Right atrium auricular region (tissue), 2 donors: ENCODE data around the gene FAM180A. TPM values are rescaled to one million over a fixed set of nuclear protein-coding genes. Genes with fewer than 3 reads are reported as not detected.

ENCODE experiments used
- DNase-seq: peaks from one replicate; pipeline ENCODE4 v3.0.0-alpha.2; 2019; ENCODE audit warnings: low spot score
- H3K27ac ChIP-seq, 2 donors: fragments of 200-600 bp; sonication (generic); 1 replicate in 1 of 2; 2 replicates in 1 of 2; pipeline ENCODE4 v1.5.1; 2016 to 2019
- H3K27me3 ChIP-seq, 2 donors: fragments of 200-600 bp; sonication (generic); one replicate each; pipeline versions ENCODE4 v1.5.1 to v1.6.0; 2017 to 2019
- H3K36me3 ChIP-seq: fragments of 200-600 bp; sonication (generic); one replicate; pipeline ENCODE4 v1.5.1; 2016
- H3K4me1 ChIP-seq, 2 donors: fragments of 200-600 bp; sonication (generic); one replicate each; pipeline versions ENCODE4 v1.5.1 to v1.6.0; 2017 to 2019
- H3K4me3 ChIP-seq, 2 donors: fragments of 200-600 bp; sonication (generic); 1 replicate in 1 of 2; 2 replicates in 1 of 2; pipeline ENCODE4 v1.5.1; 2017 to 2019; ENCODE audit warnings: mild to moderate bottlenecking in 1 of 2, moderate library complexity in 1 of 2
- H3K9me3 ChIP-seq, 2 donors: fragments of 200-600 bp; sonication (generic); one replicate each; pipeline ENCODE4 v1.5.1; 2019
- total RNA-seq, 2 donors: library from RNA; depleted of rRNA; stranded (reverse); fragments of >200 nt; gene quantifications; one replicate each; pipeline ENCODE4 v1.1.0, GENCODE V29; 2016
- TF ChIP-seq, protein P1 (sequence below), 2 donors: fragments of 200-600 bp; sonication (generic); IDR thresholded peaks; one replicate each; pipeline ENCODE4 v1.5.1; 2019; ENCODE audit warnings: antibody characterized with exemption in 2 of 2

FAM180A gene
- total RNA-seq, 2 donors from 2014 or later, result 4.0 to 5.9 TPM

DNA sequence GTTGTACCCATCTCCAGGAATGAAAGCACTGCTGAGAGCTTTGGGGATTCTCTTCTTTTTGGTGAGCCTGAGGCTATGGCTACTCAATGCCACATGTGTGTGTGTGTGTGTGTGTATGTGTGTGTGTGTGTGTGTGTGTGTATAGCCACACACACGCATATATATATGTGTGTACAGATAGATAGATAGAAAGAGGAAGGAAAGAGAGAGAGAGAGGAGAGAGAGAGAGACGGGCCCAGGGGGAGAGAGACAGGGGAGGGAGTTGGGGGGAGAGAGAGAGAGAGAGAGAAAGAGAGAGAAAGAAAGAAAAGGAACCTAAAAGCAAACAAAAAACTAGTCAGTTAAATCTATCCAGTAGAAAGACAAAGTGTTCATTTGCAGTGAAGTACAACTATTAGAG, 28.9 kb downstream of the FAM180A start:
- H3K4me1 ChIP-seq, result peaks cover 0 to 15% of the 10 kb centered on the region in 2 donors

GRCh38 chr7:135718794-135719437, 29.7 kb downstream of the FAM180A start:
- DNase-seq, result no peak
- TF ChIP-seq, protein P1, sequence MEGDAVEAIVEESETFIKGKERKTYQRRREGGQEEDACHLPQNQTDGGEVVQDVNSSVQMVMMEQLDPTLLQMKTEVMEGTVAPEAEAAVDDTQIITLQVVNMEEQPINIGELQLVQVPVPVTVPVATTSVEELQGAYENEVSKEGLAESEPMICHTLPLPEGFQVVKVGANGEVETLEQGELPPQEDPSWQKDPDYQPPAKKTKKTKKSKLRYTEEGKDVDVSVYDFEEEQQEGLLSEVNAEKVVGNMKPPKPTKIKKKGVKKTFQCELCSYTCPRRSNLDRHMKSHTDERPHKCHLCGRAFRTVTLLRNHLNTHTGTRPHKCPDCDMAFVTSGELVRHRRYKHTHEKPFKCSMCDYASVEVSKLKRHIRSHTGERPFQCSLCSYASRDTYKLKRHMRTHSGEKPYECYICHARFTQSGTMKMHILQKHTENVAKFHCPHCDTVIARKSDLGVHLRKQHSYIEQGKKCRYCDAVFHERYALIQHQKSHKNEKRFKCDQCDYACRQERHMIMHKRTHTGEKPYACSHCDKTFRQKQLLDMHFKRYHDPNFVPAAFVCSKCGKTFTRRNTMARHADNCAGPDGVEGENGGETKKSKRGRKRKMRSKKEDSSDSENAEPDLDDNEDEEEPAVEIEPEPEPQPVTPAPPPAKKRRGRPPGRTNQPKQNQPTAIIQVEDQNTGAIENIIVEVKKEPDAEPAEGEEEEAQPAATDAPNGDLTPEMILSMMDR (IDR thresholded peaks at IDR 0.05), result no peak

More for the DNA sequence above, 28.9 kb downstream of the FAM180A start:
- H3K27me3 ChIP-seq, result no peaks in the 10 kb centered on the region
- no peak overlapping the region for H3K4me3 ChIP-seq
- H3K27ac ChIP-seq, result no peak overlapping the region
- TF ChIP-seq, protein P1 (IDR thresholded peaks at IDR 0.05), result no peak
- H3K36me3 ChIP-seq, result no peaks in the 10 kb centered on the region
- H3K9me3 ChIP-seq, result no peaks in the 10 kb centered on the region
- no peak for DNase-seq

DNA sequence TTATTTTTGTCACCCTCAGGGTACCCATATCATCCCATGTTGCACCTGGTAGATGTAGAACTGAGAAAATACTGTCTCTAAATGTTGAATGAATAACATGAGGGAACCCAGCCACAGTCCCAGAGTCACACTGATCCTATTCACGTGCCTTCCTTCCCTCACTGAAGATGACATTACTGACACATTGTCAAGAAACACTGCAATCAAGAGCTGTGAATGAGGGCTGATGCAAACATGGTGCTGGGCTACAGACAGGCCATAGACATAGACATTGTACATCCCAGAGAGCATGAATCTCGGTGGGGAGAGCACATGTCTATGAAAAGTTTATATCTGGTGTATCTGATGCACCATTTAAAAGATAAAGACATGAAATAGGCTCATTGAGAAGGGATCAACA, 30.4 kb downstream of the FAM180A start:
- H3K36me3 ChIP-seq, result no peaks in the 10 kb centered on the region
- H3K9me3 ChIP-seq, result no peaks in the 10 kb centered on the region
- no peaks in the 10 kb centered on the region for H3K27me3 ChIP-seq
- H3K27ac ChIP-seq, result no peak overlapping the region
- H3K4me3 ChIP-seq, result no peak overlapping the region
- H3K4me1 ChIP-seq, result peaks cover 0 to 15% of the 10 kb centered on the region in 2 donors
- TF ChIP-seq, protein P1 (IDR thresholded peaks at IDR 0.05), result no peak
- no peak for DNase-seq

More at GRCh38 chr7:135718794-135719437, 29.7 kb downstream of the FAM180A start:
- H3K27ac ChIP-seq, result no peak overlapping the region
- H3K4me3 ChIP-seq, result no peak overlapping the region
- H3K27me3 ChIP-seq, result no peaks in the 10 kb centered on the region
- H3K36me3 ChIP-seq, result no peaks in the 10 kb centered on the region
- H3K9me3 ChIP-seq, result no peaks in the 10 kb centered on the region
- H3K4me1 ChIP-seq, result peaks cover 0 to 15% of the 10 kb centered on the region in 2 donors

DNA sequence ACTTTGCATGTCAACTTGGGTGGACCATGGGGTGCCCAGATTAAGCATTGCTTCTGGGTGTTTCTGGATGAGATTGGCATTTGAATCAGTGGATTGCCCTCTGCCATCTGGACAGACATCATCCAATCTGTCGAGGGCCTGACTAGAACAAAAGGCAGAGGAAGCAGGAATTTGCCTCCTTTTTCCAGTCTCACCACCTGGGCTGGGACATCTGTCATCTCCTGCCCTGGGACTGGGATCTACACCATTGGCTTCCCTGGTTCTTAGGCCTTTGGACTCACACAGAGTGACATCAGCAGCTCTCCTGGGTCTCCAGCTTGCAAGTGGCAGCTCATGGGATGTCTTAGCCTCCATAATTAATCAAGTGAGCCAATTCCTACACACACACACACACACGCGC, 30.9 kb downstream of the FAM180A start:
- no peaks in the 10 kb centered on the region for H3K36me3 ChIP-seq
- no peaks in the 10 kb centered on the region for H3K27me3 ChIP-seq
- H3K27ac ChIP-seq, result no peak overlapping the region
- TF ChIP-seq, protein P1 (IDR thresholded peaks at IDR 0.05), result no peak
- no peaks in the 10 kb centered on the region for H3K9me3 ChIP-seq
- H3K4me1 ChIP-seq, result peaks cover 0 to 21% of the 10 kb centered on the region in 2 donors
- H3K4me3 ChIP-seq, result no peak overlapping the region
- no peak for DNase-seq

GRCh38 chr7:135716677-135717238, 31.9 kb downstream of the FAM180A start:
- no peaks in the 10 kb centered on the region for H3K27me3 ChIP-seq
- TF ChIP-seq, protein P1 (IDR thresholded peaks at IDR 0.05), result no peak
- no peak for DNase-seq
- no peak overlapping the region for H3K4me3 ChIP-seq
- H3K27ac ChIP-seq, result no peak overlapping the region
- peaks cover 0 to 26% of the 10 kb centered on the region in 2 donors for H3K4me1 ChIP-seq
- H3K36me3 ChIP-seq, result no peaks in the 10 kb centered on the region
- no peaks in the 10 kb centered on the region for H3K9me3 ChIP-seq
